OCI-LY7 (cell line): Measurements from ENCODE around the gene NQO2.

ENCODE experiments used
- EZH2phosphoT487 ChIP-seq: fragments of 200-600 bp; sonication (generic); IDR thresholded peaks from 2 replicates; pipeline ENCODE4 v1.6.1; 2018; ENCODE audit warnings: low read depth, borderline replicate concordance, mild to moderate bottlenecking, mixed run types, antibody characterized with exemption, low read length, moderate library complexity, mixed read lengths
- TF ChIP-seq, protein P1 (sequence below): fragments of 200-600 bp; sonication (generic); conservative IDR thresholded peaks from 2 replicates; pipeline ENCODE4 v1.5.1; 2014; ENCODE audit warnings: mild to moderate bottlenecking, antibody characterized with exemption, low read length, moderate library complexity, mixed read lengths

GRCh38 chr6:3046295-3046694, 46.6 kb downstream of the NQO2 start:
- TF ChIP-seq, protein P1, sequence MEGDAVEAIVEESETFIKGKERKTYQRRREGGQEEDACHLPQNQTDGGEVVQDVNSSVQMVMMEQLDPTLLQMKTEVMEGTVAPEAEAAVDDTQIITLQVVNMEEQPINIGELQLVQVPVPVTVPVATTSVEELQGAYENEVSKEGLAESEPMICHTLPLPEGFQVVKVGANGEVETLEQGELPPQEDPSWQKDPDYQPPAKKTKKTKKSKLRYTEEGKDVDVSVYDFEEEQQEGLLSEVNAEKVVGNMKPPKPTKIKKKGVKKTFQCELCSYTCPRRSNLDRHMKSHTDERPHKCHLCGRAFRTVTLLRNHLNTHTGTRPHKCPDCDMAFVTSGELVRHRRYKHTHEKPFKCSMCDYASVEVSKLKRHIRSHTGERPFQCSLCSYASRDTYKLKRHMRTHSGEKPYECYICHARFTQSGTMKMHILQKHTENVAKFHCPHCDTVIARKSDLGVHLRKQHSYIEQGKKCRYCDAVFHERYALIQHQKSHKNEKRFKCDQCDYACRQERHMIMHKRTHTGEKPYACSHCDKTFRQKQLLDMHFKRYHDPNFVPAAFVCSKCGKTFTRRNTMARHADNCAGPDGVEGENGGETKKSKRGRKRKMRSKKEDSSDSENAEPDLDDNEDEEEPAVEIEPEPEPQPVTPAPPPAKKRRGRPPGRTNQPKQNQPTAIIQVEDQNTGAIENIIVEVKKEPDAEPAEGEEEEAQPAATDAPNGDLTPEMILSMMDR, result no peak
- TF ChIP-seq EZH2phosphoT487, result no peak
